Dendritic cell treated with granulocyte-macrophage colony-stimulating factor and Interleukin-4, amounts not matched to agents 40 ng/mL and 50 ng/mL, for 4 days (primary cell): ENCODE data around the gene HIBADH.

Experiments
- H3K27ac Mint-ChIP-seq: one replicate; pipeline ENCODE4 v1.8.0; 2022; ENCODE audit warnings: mild to moderate bottlenecking, mixed read lengths
- H3K27me3 Mint-ChIP-seq: one replicate; pipeline ENCODE4 v1.8.0; 2022; ENCODE audit warnings: mild to moderate bottlenecking, mixed read lengths
- H3K36me3 Mint-ChIP-seq: one replicate; pipeline ENCODE4 v1.8.0; 2022; ENCODE audit warnings: low read depth, mixed read lengths
- H3K4me1 Mint-ChIP-seq: one replicate; pipeline ENCODE4 v1.8.0; 2022; ENCODE audit warnings: low read depth, mixed read lengths
- H3K4me3 Mint-ChIP-seq: one replicate; pipeline ENCODE4 v1.8.0; 2022; ENCODE audit warnings: mild to moderate bottlenecking, moderate library complexity, mixed read lengths
- H3K9me3 Mint-ChIP-seq: one replicate; pipeline ENCODE4 v1.8.0; 2022; ENCODE audit warnings: mixed read lengths
- intact Hi-C: fragments of 100-400 bp; cut with micrococcal nuclease; formaldehyde crosslinking; loops from one replicate; pipeline ENCODE4 v1.15.0; 2022

HIBADH gene

GRCh38 chr7:27670177-27670576, 7.5 kb upstream of the HIBADH start:
- Mint-ChIP-seq H3K27me3 (no peaks in the 10 kb centered on the region), H3K27ac (no peak overlapping the region), H3K4me1 (peaks cover 14% of the 10 kb centered on the region), H3K4me3 (no peak overlapping the region), H3K36me3 (no peaks in the 10 kb centered on the region), H3K9me3 (no peaks in the 10 kb centered on the region)
- intact Hi-C loops, result no loop called here

GRCh38 chr7:27665531-27665930, 2.8 kb upstream of the HIBADH start:
- intact Hi-C loops, result no loop called here
- Mint-ChIP-seq H3K27me3 (no peaks in the 10 kb centered on the region), H3K27ac (no peak overlapping the region), H3K36me3 (no peaks in the 10 kb centered on the region), H3K4me1 (peaks cover 22% of the 10 kb centered on the region), H3K9me3 (no peaks in the 10 kb centered on the region), H3K4me3 (no peak overlapping the region)

- Mint-ChIP-seq H3K4me1 (peaks cover 22% of the 10 kb centered on the region), H3K36me3 (no peaks in the 10 kb centered on the region), H3K4me3 (no peak overlapping the region), H3K9me3 (no peaks in the 10 kb centered on the region), H3K27me3 (no peaks in the 10 kb centered on the region), H3K27ac (peak overlapping the region; percentile 83)
- intact Hi-C loops, result loop anchor here (2.0 kb wide), 2 partner anchors 35 to 77 kb away; partner anchors contain the start of gene TAX1BP1
Measured at GRCh38 chr7:27663989-27664331, 1.3 kb upstream of the HIBADH start.

GRCh38 chr7:27661811-27662489, 733 bp downstream of the HIBADH start:
- intact Hi-C loops, result loop anchor here (2.0 kb wide), 2 partner anchors 37 to 79 kb away; partner anchors contain the start of gene TAX1BP1
- Mint-ChIP-seq H3K4me1 (peaks cover 22% of the 10 kb centered on the region), H3K9me3 (no peaks in the 10 kb centered on the region), H3K27me3 (no peaks in the 10 kb centered on the region), H3K36me3 (no peaks in the 10 kb centered on the region), H3K27ac (peak overlapping the region; percentile 83), H3K4me3 (peak overlapping the region; percentile 79)

- Mint-ChIP-seq H3K4me1 (peaks cover 16% of the 10 kb centered on the region), H3K36me3 (peaks cover 10% of the 10 kb centered on the region), H3K27ac (no peak overlapping the region), H3K9me3 (no peaks in the 10 kb centered on the region), H3K4me3 (no peak overlapping the region), H3K27me3 (no peaks in the 10 kb centered on the region)
- intact Hi-C loops, result no loop called here
Measured at GRCh38 chr7:27656724-27657123, 6.0 kb downstream of the HIBADH start.

GRCh38 chr7:27655184-27655583, 7.5 kb downstream of the HIBADH start:
- intact Hi-C loops, result no loop called here
- no peaks in the 10 kb centered on the region for H3K9me3 Mint-ChIP-seq
- no peaks in the 10 kb centered on the region for H3K27me3 Mint-ChIP-seq
- H3K4me1 Mint-ChIP-seq, result peaks cover 14% of the 10 kb centered on the region
- peaks cover 10% of the 10 kb centered on the region for H3K36me3 Mint-ChIP-seq
- H3K27ac Mint-ChIP-seq, result no peak overlapping the region
- H3K4me3 Mint-ChIP-seq, result no peak overlapping the region

- H3K9me3 Mint-ChIP-seq, result no peaks in the 10 kb centered on the region
- peaks cover 14% of the 10 kb centered on the region for H3K4me1 Mint-ChIP-seq
- intact Hi-C loops, result no loop called here
- H3K36me3 Mint-ChIP-seq, result peaks cover 18% of the 10 kb centered on the region
- no peak overlapping the region for H3K27ac Mint-ChIP-seq
- H3K27me3 Mint-ChIP-seq, result no peaks in the 10 kb centered on the region
- H3K4me3 Mint-ChIP-seq, result no peak overlapping the region
Measured at GRCh38 chr7:27652518-27652917, 10.2 kb downstream of the HIBADH start.

GRCh38 chr7:27651702-27652101, 11.0 kb downstream of the HIBADH start:
- Mint-ChIP-seq H3K36me3 (peaks cover 18% of the 10 kb centered on the region), H3K4me1 (peaks cover 14% of the 10 kb centered on the region), H3K27me3 (no peaks in the 10 kb centered on the region), H3K9me3 (no peaks in the 10 kb centered on the region), H3K4me3 (no peak overlapping the region), H3K27ac (no peak overlapping the region)
- intact Hi-C loops, result no loop called here

- intact Hi-C loops, result no loop called here
- Mint-ChIP-seq H3K4me3 (no peak overlapping the region), H3K9me3 (no peaks in the 10 kb centered on the region), H3K4me1 (peaks cover 14% of the 10 kb centered on the region), H3K27me3 (no peaks in the 10 kb centered on the region), H3K36me3 (peaks cover 18% of the 10 kb centered on the region), H3K27ac (no peak overlapping the region)
Measured at GRCh38 chr7:27650283-27650682, 12.4 kb downstream of the HIBADH start.

GRCh38 chr7:27647489-27647888, 15.2 kb downstream of the HIBADH start:
- H3K36me3 Mint-ChIP-seq, result peaks cover 14% of the 10 kb centered on the region
- H3K27me3 Mint-ChIP-seq, result no peaks in the 10 kb centered on the region
- no peak overlapping the region for H3K27ac Mint-ChIP-seq
- no peaks in the 10 kb centered on the region for H3K9me3 Mint-ChIP-seq
- intact Hi-C loops, result no loop called here
- H3K4me1 Mint-ChIP-seq, result peaks cover 11% of the 10 kb centered on the region
- H3K4me3 Mint-ChIP-seq, result no peak overlapping the region

- H3K4me3 Mint-ChIP-seq, result no peak overlapping the region
- peaks cover 6% of the 10 kb centered on the region for H3K4me1 Mint-ChIP-seq
- H3K9me3 Mint-ChIP-seq, result no peaks in the 10 kb centered on the region
- peaks cover 14% of the 10 kb centered on the region for H3K36me3 Mint-ChIP-seq
- H3K27me3 Mint-ChIP-seq, result no peaks in the 10 kb centered on the region
- intact Hi-C loops, result no loop called here
- H3K27ac Mint-ChIP-seq, result no peak overlapping the region
Measured at GRCh38 chr7:27647046-27647445, 15.6 kb downstream of the HIBADH start.

GRCh38 chr7:27642271-27642670, 20.4 kb downstream of the HIBADH start:
- Mint-ChIP-seq H3K27me3 (no peaks in the 10 kb centered on the region), H3K9me3 (no peaks in the 10 kb centered on the region), H3K4me3 (no peak overlapping the region), H3K36me3 (peaks cover 12% of the 10 kb centered on the region), H3K4me1 (peaks cover 11% of the 10 kb centered on the region), H3K27ac (no peak overlapping the region)
- intact Hi-C loops, result no loop called here

GRCh38 chr7:27641581-27642230, 21.0 kb downstream of the HIBADH start:
- intact Hi-C loops, result no loop called here
- H3K4me3 Mint-ChIP-seq, result no peak overlapping the region
- no peaks in the 10 kb centered on the region for H3K27me3 Mint-ChIP-seq
- no peak overlapping the region for H3K27ac Mint-ChIP-seq
- no peaks in the 10 kb centered on the region for H3K9me3 Mint-ChIP-seq
- H3K36me3 Mint-ChIP-seq, result peaks cover 12% of the 10 kb centered on the region
- peaks cover 11% of the 10 kb centered on the region for H3K4me1 Mint-ChIP-seq

GRCh38 chr7:27640884-27641574, 21.7 kb downstream of the HIBADH start:
- no peaks in the 10 kb centered on the region for H3K27me3 Mint-ChIP-seq
- H3K4me1 Mint-ChIP-seq, result peaks cover 11% of the 10 kb centered on the region
- no peaks in the 10 kb centered on the region for H3K9me3 Mint-ChIP-seq
- intact Hi-C loops, result no loop called here
- H3K36me3 Mint-ChIP-seq, result peaks cover 12% of the 10 kb centered on the region
- no peak overlapping the region for H3K4me3 Mint-ChIP-seq
- H3K27ac Mint-ChIP-seq, result no peak overlapping the region
